Osteoblast (primary cell): Measurements from ENCODE around the gene ADCY2. TPM values are rescaled to one million over a fixed set of nuclear protein-coding genes. Genes with fewer than 3 reads are reported as not detected.
"Not testable (repeated sequence)": the region's sequence is repeated elsewhere in the genome, so short reads cannot be mapped to it uniquely, and the experiment has no call there.

Source experiments
- DNase-seq: peaks from one replicate; pipeline ENCODE4 v3.0.0; 2011; ENCODE audit warnings: low spot score, mixed read lengths; ENCODE audit not compliant: insufficient read length; ENCODE audit errors: missing footprints
- H2AFZ ChIP-seq: 2 replicates; pipeline ENCODE4 v1.6.0; 2011; ENCODE audit warnings: mild to moderate bottlenecking, low read length
- H3K27ac ChIP-seq: 2 replicates; pipeline ENCODE4 v1.5.1; 2011; ENCODE audit warnings: mild to moderate bottlenecking, low read depth, low read length, moderate library complexity
- H3K27me3 ChIP-seq: 2 replicates; pipeline ENCODE4 v1.6.0; 2012; ENCODE audit warnings: mild to moderate bottlenecking, control low read depth, inconsistent platforms, low read length, moderate library complexity; ENCODE audit not compliant: insufficient read depth
- H3K36me3 ChIP-seq: 2 replicates; pipeline ENCODE4 v1.5.1; 2011; ENCODE audit warnings: mild to moderate bottlenecking, low read length, control low read depth, moderate library complexity; ENCODE audit not compliant: insufficient read depth
- H3K4me1 ChIP-seq: 2 replicates; pipeline ENCODE4 v1.5.1; 2011; ENCODE audit warnings: mild to moderate bottlenecking, low read length, control low read depth, moderate library complexity; ENCODE audit not compliant: insufficient read depth
- H3K4me2 ChIP-seq: 2 replicates; pipeline ENCODE4 v1.6.0; 2011; ENCODE audit warnings: mild to moderate bottlenecking, low read length; ENCODE audit not compliant: insufficient read depth
- H3K4me3 ChIP-seq: fragments of 200-600 bp; sonication (generic); 3 replicates; pipeline ENCODE4 v1.5.1; 2012; ENCODE audit warnings: mild to moderate bottlenecking, low read length, inconsistent platforms; ENCODE audit not compliant: insufficient read depth
- H3K79me2 ChIP-seq: 2 replicates; pipeline ENCODE4 v1.6.0; 2012; ENCODE audit warnings: mild to moderate bottlenecking, low read length, control low read depth, inconsistent platforms; ENCODE audit not compliant: insufficient read depth
- H3K9me3 ChIP-seq: 2 replicates; pipeline ENCODE4 v1.5.1; 2011; ENCODE audit warnings: low read depth, low read length, control low read depth
- H4K20me1 ChIP-seq: 2 replicates; pipeline ENCODE4 v1.6.0; 2012; ENCODE audit warnings: mild to moderate bottlenecking, low read length, control low read depth; ENCODE audit not compliant: insufficient read depth
- total RNA-seq: library from RNA; depleted of rRNA; stranded (reverse); fragments of >200 nt; gene quantifications from 2 replicates; pipeline ENCODE4 v1.2.3, GENCODE V29; 2012
- TF ChIP-seq, protein P1 (sequence below): IDR thresholded peaks from 2 replicates; pipeline ENCODE4 v1.5.1; 2011; ENCODE audit warnings: mild to moderate bottlenecking, low read depth, low read length, moderate library complexity; ENCODE audit errors: extremely low read depth

The ADCY2 gene
- total RNA-seq, 1 donor = under 0.01 TPM

GRCh38 chr5:7419846-7420245 is 23.9 kb downstream of the ADCY2 start:
- Histone ChIP-seq H3K27ac (no peak overlapping the region), H3K4me2 (no peak overlapping the region), H2AFZ (no peak overlapping the region), H3K4me1 (no peaks in the 10 kb centered on the region), H4K20me1 (no peaks in the 10 kb centered on the region), H3K9me3 (no peaks in the 10 kb centered on the region), H3K36me3 (no peaks in the 10 kb centered on the region), H3K4me3 (no peak overlapping the region), H3K79me2 (no peaks in the 10 kb centered on the region), H3K27me3 (no peaks in the 10 kb centered on the region)
- DNase-seq = no peak
- TF ChIP-seq, protein P1, sequence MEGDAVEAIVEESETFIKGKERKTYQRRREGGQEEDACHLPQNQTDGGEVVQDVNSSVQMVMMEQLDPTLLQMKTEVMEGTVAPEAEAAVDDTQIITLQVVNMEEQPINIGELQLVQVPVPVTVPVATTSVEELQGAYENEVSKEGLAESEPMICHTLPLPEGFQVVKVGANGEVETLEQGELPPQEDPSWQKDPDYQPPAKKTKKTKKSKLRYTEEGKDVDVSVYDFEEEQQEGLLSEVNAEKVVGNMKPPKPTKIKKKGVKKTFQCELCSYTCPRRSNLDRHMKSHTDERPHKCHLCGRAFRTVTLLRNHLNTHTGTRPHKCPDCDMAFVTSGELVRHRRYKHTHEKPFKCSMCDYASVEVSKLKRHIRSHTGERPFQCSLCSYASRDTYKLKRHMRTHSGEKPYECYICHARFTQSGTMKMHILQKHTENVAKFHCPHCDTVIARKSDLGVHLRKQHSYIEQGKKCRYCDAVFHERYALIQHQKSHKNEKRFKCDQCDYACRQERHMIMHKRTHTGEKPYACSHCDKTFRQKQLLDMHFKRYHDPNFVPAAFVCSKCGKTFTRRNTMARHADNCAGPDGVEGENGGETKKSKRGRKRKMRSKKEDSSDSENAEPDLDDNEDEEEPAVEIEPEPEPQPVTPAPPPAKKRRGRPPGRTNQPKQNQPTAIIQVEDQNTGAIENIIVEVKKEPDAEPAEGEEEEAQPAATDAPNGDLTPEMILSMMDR = no peak

- no peak overlapping the region for H3K27ac ChIP-seq
- H3K9me3 ChIP-seq = no peaks in the 10 kb centered on the region
- H4K20me1 ChIP-seq = no peaks in the 10 kb centered on the region
- no peak overlapping the region for H3K4me2 ChIP-seq
- H3K4me3 ChIP-seq = no peak overlapping the region
- H3K4me1 ChIP-seq = no peaks in the 10 kb centered on the region
- no peak for DNase-seq
- no peaks in the 10 kb centered on the region for H3K27me3 ChIP-seq
- no peaks in the 10 kb centered on the region for H3K79me2 ChIP-seq
- TF ChIP-seq, protein P1 = no peak
- no peaks in the 10 kb centered on the region for H3K36me3 ChIP-seq
- no peak overlapping the region for H2AFZ ChIP-seq
Observed at GRCh38 chr5:7420510-7421280, 24.8 kb downstream of the ADCY2 start.

- TF ChIP-seq, protein P1 = no peak
- H3K4me1 ChIP-seq = no peaks in the 10 kb centered on the region
- no peaks in the 10 kb centered on the region for H4K20me1 ChIP-seq
- H3K27me3 ChIP-seq = no peaks in the 10 kb centered on the region
- no peaks in the 10 kb centered on the region for H3K36me3 ChIP-seq
- no peak overlapping the region for H3K27ac ChIP-seq
- no peaks in the 10 kb centered on the region for H3K9me3 ChIP-seq
- H3K4me2 ChIP-seq = no peak overlapping the region
- no peak for DNase-seq
- H3K79me2 ChIP-seq = no peaks in the 10 kb centered on the region
- H3K4me3 ChIP-seq = no peak overlapping the region
- H2AFZ ChIP-seq = no peak overlapping the region
Observed at GRCh38 chr5:7422316-7423106, 26.6 kb downstream of the ADCY2 start.

DNA sequence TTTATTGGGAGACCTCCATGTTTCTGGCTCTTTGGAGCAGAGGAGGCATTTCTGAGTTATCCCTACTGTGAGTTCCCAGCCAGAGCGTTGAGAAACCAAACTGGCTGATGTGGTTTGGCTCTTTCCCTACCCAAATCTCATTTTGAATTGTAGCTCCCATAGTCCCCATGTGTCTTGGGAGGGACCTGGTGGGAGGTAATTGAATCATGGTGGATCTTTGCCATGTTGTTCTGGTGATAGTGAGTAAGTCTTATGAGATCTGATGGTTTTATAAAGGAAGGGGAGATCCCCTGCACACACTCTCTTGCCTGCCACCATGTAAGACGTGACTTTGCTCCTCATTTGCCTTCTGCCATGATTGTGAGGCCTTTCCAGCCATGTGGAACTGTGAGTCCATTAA is 27.3 kb downstream of the ADCY2 start:
- H3K36me3 ChIP-seq, H3K4me1 ChIP-seq, H4K20me1 ChIP-seq, H3K4me2 ChIP-seq, H2AFZ ChIP-seq, H3K9me3 ChIP-seq, H3K4me3 ChIP-seq, H3K27ac ChIP-seq, H3K27me3 ChIP-seq, H3K79me2 ChIP-seq, DNase-seq: not testable (repeated sequence)
